Measurements from ENCODE around the gene AKR1C4.
"Not testable (repeated sequence)": the region's sequence is repeated elsewhere in the genome, so short reads cannot be mapped to it uniquely, and the experiment has no call there.

AKR1C4 gene

GRCh38 chr10:5206799-5207198 is 10.2 kb downstream of the AKR1C4 start:
- DNase-seq (ENCODE audit: low read depth in 2 of 2), result no peak

GRCh38 chr10:5209776-5210175 is 13.1 kb downstream of the AKR1C4 start:
- DNase-seq (ENCODE audit: low read depth in 2 of 2), result not testable (repeated sequence)

- not testable (repeated sequence) for DNase-seq (ENCODE audit: low read depth in 2 of 2)
These were observed 13.6 kb downstream of the AKR1C4 start for GRCh38 chr10:5210261-5210660.

- no peak for DNase-seq (ENCODE audit: low read depth in 2 of 2)
These were observed 15.3 kb downstream of the AKR1C4 start for GRCh38 chr10:5211696-5212536.

DNA sequence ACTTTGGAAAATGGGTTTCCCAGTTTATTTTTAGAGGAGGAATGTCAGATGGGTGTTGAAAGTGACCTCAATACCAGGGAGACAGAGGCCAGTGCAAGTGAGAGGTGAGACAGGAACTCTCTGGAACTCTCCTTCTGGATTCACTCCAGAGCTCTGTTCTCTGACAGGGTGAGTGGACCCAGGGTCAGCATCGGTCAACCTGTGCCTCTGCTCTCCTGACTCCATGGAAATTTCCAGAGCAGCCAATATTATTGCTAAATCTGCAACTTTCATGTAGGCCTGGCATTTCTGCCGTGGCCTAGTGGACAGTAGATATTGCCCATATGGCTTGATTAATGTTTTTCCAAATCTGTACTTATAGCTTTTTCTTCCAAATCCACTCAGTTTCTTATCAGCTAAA is 20.2 kb downstream of the AKR1C4 start:
- DNase-seq (ENCODE audit: low read depth in 2 of 2), result no peak

DNA sequence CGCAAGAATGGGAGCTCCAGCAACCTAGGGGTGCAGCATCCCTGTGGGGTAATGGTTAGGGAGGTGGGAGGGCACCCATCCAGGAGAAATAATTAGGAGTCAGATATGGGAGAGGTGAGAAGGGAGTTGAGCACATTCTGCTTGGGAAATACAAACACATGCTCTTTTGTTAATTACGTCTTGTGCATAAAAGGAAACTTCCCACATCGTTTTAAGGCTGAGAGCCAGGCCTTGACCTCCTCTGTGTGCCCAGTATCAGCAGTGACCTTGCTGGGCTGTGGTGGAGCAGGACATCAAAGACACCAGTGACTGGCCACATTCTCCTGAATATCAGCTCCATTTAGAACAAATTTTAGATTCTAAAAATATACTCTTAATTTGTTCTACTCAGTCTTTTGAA is 22.6 kb downstream of the AKR1C4 start:
- no peak for DNase-seq (ENCODE audit: low read depth in 2 of 2)

DNA sequence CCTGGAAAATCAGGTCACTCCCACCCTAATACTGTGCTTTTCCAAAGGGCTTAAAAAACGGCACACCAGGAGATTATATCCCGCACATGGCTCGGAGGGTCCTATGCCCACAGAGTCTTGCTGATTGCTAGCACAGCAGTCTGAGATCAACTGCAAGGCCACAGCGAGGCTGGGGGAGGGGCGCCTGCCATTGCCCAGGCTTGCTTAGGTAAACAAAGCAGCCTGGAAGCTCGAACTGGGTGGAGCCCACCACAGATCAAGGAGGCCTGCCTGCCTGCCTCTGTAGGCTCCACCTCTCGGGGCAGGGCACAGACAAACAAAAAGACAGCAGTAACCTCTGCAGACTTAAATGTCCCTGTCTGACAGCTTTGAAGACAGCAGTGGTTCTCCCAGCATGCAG is 26.3 kb downstream of the AKR1C4 start:
- DNase-seq (ENCODE audit: low read depth in 2 of 2), result not testable (repeated sequence)

DNA sequence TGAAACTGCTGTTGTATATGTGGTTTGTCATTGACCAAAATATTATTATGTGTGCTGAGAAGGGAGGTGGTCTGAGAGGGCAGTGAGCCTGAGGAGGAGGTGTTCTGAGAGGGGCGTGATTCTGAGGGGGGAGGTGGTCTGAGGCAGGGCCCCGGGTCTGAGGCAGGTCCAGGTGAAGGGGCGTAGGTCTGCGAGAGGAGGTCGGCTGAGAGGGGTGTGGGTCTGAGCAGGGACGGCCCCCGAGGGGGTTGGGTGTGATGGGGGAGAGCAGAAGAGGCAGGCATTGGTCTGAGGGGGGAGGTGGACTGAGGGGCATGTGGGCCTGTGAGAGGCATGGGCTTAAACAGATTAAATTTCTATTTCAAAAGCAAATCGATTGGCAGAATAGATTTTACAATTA is 32.4 kb downstream of the AKR1C4 start:
- no peak for DNase-seq (ENCODE audit: low read depth in 2 of 2)

- no peak for DNase-seq (ENCODE audit: low read depth in 2 of 2)
These were observed 36.7 kb downstream of the AKR1C4 start for GRCh38 chr10:5233324-5233723.

- DNase-seq (ENCODE audit: low read depth in 2 of 2), result no peak
These were observed 37.6 kb downstream of the AKR1C4 start for GRCh38 chr10:5234106-5234860.

GRCh38 chr10:5237541-5237940 is 40.9 kb downstream of the AKR1C4 start:
- DNase-seq (ENCODE audit: low read depth in 2 of 2), result not testable (repeated sequence)

DNA sequence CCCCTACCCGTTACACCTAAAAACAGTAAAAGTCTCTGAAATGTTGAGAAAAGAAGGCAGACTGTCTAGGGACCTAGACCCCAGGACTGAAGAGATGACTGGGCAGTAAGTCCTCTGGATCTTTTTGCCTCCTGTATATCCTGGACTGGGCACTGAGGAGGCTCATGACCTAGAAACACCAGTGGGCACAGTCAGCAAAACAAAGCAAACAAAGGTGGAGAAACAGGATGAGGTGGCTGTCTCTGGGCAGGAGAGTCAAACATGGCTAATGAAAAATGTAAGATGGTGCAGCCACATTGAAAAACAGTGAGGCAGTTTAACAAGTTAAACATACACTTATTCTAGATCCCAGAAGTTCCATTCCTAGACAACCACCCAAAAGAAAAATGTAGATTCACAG is 45.9 kb downstream of the AKR1C4 start:
- no peak for DNase-seq (ENCODE audit: low read depth in 2 of 2)

GRCh38 chr10:5243521-5243987 is 46.9 kb downstream of the AKR1C4 start:
- no peak for DNase-seq (ENCODE audit: low read depth in 2 of 2)

DNA sequence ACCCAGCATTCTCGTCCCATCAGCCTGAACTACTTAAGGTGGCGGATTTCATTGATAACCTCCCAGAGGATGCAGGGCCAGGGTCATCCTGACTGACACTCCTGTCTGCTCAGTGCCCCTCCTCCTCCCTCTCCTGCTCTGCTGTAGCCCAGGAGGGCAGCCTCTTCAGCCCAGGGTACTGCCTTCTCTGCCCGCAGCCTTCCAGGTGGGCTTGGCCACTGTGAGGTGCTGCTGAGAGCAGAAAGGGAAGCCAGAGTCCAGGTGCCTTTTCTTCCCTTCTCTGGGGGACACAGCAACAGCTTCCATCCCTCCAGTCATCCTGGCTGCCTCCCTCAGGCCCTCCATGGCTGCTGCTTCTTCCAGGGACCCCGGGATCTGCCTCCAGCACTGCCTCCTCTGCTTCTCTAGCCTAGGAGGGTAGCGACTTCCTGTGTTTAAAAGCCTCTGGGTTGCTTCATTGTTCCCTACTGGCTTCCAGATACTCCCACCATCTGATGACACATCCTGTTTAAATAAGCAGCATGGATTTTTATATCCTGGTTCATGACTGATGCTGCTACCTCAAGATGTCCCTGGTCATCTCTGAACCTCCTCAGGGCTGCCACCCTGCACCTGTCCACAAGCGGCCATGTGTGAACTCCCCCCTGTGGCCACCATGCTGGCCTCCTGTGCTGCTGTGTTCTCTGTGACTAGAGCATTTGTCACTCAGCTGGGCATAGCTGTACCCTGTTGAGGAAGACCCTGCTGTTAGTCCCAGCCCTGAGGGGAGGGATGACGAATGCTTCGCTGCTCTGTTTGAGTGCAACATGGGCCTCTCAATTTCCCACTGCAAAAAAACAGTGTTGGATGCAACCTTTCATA is 55.8 kb downstream of the AKR1C4 start:
- DNase-seq (ENCODE audit: low read depth in 2 of 2), result no peak

- no peak for DNase-seq (ENCODE audit: low read depth in 2 of 2)
These were observed 57.9 kb downstream of the AKR1C4 start for GRCh38 chr10:5254488-5254887.

DNA sequence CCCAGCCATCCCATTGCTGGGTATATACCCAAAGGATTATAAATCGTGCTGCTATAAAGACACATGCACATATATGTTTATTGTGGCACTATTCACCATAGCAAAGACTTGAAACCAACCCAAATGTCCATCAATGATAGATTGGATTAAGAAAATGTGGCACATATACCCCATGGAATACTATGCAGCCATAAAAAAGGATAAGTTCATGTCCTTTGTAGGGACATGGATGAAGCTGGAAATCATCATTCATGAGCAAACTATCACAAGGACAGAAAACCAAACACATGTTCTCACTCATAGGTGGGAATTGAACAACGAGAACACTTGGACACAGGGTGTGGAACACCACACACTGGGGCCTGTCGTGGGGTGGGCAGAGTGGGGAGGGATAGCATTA is 61.1 kb downstream of the AKR1C4 start:
- not testable (repeated sequence) for DNase-seq (ENCODE audit: low read depth in 2 of 2)

DNA sequence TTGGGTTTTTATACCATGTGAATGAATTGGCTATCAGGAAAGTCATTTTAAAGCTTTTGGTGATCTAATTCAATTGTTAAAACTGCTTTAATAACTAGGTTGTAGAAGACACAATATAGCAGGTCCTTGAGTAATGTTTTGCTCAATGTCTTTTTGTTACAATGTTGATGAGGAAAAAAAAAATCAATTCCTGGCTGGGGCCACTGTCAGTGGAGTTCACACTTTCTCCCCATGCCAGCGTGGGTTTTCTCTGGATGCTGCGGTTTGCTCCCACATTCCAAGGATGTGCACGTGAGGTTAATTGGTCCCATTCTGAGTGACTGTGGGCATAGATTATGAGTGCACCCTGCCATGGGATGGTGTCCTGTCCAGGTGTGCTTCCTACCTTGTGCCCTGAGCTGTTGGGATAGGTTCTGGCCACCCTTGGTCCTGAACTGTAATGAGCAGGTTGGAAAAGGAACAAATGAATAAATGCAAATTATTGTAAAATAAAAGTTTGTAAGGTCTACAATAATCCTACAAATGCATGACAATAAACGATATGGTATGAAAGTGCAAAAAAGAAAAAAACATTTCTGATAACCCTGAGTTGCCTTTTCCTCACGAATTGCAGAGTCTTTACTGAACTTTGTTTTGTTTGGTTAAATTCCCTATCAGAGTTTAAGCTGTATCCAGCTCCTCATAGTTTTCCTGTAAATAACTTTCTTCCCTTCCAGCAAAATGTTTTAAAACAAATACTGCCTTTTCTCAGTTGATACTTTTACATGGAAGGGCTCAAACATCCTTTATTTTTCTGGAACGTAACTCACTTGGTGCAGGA is 62.7 kb downstream of the AKR1C4 start:
- DNase-seq (ENCODE audit: low read depth in 2 of 2), result no peak

GRCh38 chr10:5259952-5260578 is 63.4 kb downstream of the AKR1C4 start:
- DNase-seq (ENCODE audit: low read depth in 2 of 2), result no peak

DNA sequence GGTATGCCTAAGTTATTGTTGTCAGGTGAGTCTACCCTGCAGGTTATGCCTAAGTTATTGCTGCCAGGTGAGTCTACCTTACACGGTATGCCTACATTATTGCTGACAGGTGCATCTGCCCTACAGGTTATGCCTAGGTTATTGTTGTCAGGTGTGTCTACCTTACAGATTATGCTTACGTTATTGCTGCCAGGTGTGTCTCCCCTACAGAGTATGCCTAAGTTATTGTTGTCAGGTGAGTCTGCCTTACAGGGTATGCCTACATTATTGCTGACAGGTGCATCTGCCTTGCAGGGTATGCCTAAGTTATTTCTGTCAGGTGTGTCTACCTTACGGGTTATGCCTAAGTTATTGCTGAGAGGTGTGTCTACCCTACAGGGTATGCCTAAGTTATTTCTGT is 64.2 kb downstream of the AKR1C4 start:
- DNase-seq (ENCODE audit: low read depth in 2 of 2), result no peak

DNA sequence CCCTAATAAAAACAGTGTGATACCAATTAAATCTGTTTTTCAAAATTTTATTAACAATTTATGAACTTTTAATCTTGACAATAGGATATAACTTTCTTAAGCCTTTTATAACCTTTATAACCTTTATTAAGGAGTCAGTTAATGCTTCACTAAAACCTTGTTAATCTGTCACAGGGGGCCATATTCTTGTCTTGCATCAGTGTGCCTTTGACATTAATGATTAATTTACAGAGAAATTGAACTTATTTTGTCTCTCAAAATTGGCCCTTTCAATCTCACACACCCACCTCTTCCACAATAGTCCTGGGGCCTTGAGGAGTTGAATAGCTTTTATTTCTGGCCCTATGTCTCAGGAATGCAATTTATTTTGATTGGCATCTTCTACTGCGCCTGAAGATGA is 68.5 kb downstream of the AKR1C4 start:
- DNase-seq (ENCODE audit: low read depth in 2 of 2), result no peak

DNA sequence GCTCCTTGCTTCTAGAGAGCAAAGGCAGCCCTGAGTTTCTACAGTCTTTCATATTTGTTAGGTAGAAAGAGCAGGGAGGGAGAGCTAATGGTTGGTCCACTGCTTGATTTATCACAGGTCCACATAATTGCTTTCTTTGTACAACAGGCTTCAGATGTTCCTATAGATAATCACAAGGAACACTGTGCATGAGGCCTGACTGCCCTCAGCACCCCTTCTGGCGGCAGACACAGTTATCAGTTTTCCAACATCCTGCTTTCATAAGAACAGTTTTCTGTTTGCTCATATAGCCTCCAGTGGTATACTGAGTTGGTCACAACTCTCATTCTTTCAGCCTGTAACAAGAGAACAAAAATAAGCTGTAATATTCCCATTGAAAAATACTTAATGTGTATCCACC is 69.7 kb downstream of the AKR1C4 start:
- DNase-seq (ENCODE audit: low read depth in 2 of 2), result no peak
